Osteocyte (in vitro differentiated cells): ENCODE measurements around the gene MVK. TPM values are rescaled to one million over a fixed set of nuclear protein-coding genes. Genes with fewer than 3 reads are reported as not detected.

Experiments used
- DNase-seq: peaks from one replicate; pipeline ENCODE4 v3.0.0; 2021; ENCODE audit warnings: mixed read lengths; ENCODE audit not compliant: unreplicated experiment; ENCODE audit errors: extremely low spot score
- H3K27ac Mint-ChIP-seq: one replicate; pipeline ENCODE4 v1.8.0; 2021; ENCODE audit warnings: mild to moderate bottlenecking, mixed read lengths; ENCODE audit not compliant: unreplicated experiment
- H3K27me3 Mint-ChIP-seq: one replicate; pipeline ENCODE4 v1.8.0; 2021; ENCODE audit warnings: mixed read lengths; ENCODE audit not compliant: unreplicated experiment
- H3K36me3 Mint-ChIP-seq: one replicate; pipeline ENCODE4 v1.8.0; 2021; ENCODE audit warnings: mixed read lengths; ENCODE audit not compliant: unreplicated experiment
- H3K4me1 Mint-ChIP-seq: one replicate; pipeline ENCODE4 v1.8.0; 2021; ENCODE audit warnings: mixed read lengths; ENCODE audit not compliant: unreplicated experiment
- H3K4me3 Mint-ChIP-seq: one replicate; pipeline ENCODE4 v1.8.0; 2021; ENCODE audit warnings: mild to moderate bottlenecking, moderate library complexity, mixed read lengths; ENCODE audit not compliant: unreplicated experiment
- H3K9me3 Mint-ChIP-seq: one replicate; pipeline ENCODE4 v1.8.0; 2021; ENCODE audit warnings: mixed read lengths; ENCODE audit not compliant: unreplicated experiment
- CTCF ChIP-seq: fragments of 200-600 bp; sonication (generic); IDR thresholded peaks from 2 replicates; pipeline ENCODE4 v1.5.0; 2021; ENCODE audit warnings: antibody characterized with exemption, mild to moderate bottlenecking, moderate library complexity
- total RNA-seq: library from RNA; stranded (reverse); gene quantifications from 2 replicates; pipeline ENCODE4 v1.2.1, GENCODE V29; 2021

MVK gene
- total RNA-seq, 1 donor from 2014 or later = 13.0 TPM

- Mint-ChIP-seq H3K9me3 (no peaks in the 10 kb centered on the region), H3K27ac (no peak overlapping the region), H3K27me3 (peaks cover 25% of the 10 kb centered on the region), H3K36me3 (no peaks in the 10 kb centered on the region), H3K4me1 (no peaks in the 10 kb centered on the region), H3K4me3 (no peak overlapping the region)
- no peak for TF ChIP-seq CTCF
- no peak for DNase-seq
These were observed 54.0 kb downstream of the MVK start for GRCh38 chr12:109627633-109628032.

GRCh38 chr12:109630107-109630506, 56.5 kb downstream of the MVK start:
- H3K4me3 Mint-ChIP-seq = no peak overlapping the region
- TF ChIP-seq CTCF = no peak

GRCh38 chr12:109630815-109631214, 57.2 kb downstream of the MVK start:
- Mint-ChIP-seq H3K27ac (no peak overlapping the region), H3K27me3 (peaks cover 23% of the 10 kb centered on the region), H3K4me3 (no peak overlapping the region), H3K9me3 (no peaks in the 10 kb centered on the region), H3K4me1 (no peaks in the 10 kb centered on the region), H3K36me3 (no peaks in the 10 kb centered on the region)
- TF ChIP-seq CTCF = no peak
- DNase-seq = no peak

More at GRCh38 chr12:109630107-109630506, 56.5 kb downstream of the MVK start:
- Mint-ChIP-seq H3K9me3 (no peaks in the 10 kb centered on the region), H3K27ac (no peak overlapping the region), H3K36me3 (no peaks in the 10 kb centered on the region), H3K27me3 (peaks cover 23% of the 10 kb centered on the region), H3K4me1 (no peaks in the 10 kb centered on the region)
- DNase-seq = no peak

- Mint-ChIP-seq H3K9me3 (no peaks in the 10 kb centered on the region), H3K36me3 (no peaks in the 10 kb centered on the region), H3K27ac (no peak overlapping the region), H3K4me1 (no peaks in the 10 kb centered on the region), H3K27me3 (peaks cover 23% of the 10 kb centered on the region), H3K4me3 (no peak overlapping the region)
- TF ChIP-seq CTCF = no peak
- no peak for DNase-seq
These were observed 57.7 kb downstream of the MVK start for GRCh38 chr12:109631302-109631701.

- Mint-ChIP-seq H3K27ac (no peak overlapping the region), H3K4me3 (no peak overlapping the region), H3K4me1 (no peaks in the 10 kb centered on the region), H3K27me3 (peaks cover 22% of the 10 kb centered on the region), H3K9me3 (no peaks in the 10 kb centered on the region), H3K36me3 (no peaks in the 10 kb centered on the region)
- no peak for TF ChIP-seq CTCF
- DNase-seq = no peak
These were observed 58.2 kb downstream of the MVK start for GRCh38 chr12:109631751-109632150.
